SW 1271 (cell line): ENCODE data around the gene ANGEL1.

ENCODE experiments used
- DNase-seq, 2 experiments: peaks; one replicate each; lab custom pipeline; 2025; lab: John Stamatoyannopoulos, UW

The ANGEL1 gene

DNA sequence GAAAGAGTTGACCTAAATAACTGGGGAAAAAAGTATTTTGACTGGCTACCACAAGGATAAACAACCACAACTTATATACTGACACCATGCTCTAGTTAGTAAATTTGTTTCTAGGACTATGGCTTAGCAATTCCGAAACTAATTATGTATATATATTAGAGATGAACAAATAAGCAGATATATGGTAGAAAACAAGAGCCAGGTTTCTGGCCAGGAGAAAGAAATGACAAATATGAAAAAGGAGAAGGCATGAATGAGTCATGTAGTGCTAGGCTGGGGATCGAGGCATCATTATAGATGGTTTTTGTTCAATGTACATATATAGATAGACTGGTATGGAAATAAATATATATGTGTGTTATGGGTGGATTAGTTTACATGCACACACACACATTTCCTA lies 8.0 kb upstream of the ANGEL1 start:
- no peak for DNase-seq

DNA sequence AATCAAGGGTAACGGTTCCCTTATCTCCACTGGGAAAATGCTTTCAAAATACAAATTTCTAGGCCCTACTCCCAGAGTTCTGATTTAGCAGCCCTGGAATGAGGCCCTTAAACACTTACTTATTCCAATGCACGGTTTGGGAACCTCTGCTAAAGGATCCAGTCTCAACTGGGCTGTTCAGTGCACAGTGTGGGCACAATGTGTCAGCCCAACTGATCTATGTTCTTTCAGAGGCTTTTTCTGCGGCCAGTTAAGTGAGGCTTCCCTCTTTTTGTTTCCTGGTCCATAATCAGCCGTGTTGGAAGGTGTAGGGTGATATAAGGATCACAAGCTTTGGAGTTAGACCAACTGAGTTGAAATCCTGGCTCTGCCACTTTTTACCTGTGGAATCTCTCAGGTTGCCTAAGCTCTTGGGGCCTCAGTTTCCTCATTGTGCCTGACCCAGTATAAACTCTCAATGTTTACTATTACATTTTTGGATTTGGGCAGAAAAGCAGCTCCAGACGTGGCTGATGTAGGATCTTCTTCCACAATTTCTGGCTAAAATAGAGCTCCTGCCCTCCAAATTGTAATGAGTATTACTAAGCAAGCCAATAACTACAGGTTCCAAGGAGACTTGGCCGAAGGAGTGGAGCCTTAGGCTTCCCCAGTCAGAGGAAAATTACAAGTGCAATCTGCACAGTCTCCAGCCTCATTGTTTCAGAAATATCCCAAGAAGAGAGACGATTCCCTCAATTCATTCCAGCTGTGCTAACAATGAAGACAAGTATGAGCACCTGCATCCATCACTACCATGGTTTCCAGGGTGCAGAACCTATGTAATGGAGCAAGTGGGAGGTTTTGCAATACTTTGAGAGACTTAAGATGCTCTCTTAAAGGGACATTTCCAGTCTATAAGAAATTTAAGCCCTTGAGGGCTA lies 2.3 kb upstream of the ANGEL1 start:
- no peak for DNase-seq

DNA sequence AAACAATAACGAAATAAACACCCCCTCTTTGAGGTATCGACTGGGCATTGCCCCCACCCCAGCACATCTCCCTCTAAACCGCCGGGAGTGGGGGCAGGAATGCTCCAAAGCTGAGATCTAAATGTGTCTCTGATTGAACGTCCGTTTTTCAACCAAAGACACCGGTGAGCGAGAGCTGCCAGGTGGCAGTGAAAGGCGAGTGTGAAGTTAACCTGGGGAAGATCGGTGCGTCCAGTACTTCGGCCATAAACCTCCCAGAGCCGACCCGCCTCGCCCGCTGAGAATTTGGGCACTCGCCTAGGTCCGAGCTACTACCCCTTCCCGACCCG lies 625 bp downstream of the ANGEL1 start:
- DNase-seq = peak in 1 of 2 experiments; percentile 25

DNA sequence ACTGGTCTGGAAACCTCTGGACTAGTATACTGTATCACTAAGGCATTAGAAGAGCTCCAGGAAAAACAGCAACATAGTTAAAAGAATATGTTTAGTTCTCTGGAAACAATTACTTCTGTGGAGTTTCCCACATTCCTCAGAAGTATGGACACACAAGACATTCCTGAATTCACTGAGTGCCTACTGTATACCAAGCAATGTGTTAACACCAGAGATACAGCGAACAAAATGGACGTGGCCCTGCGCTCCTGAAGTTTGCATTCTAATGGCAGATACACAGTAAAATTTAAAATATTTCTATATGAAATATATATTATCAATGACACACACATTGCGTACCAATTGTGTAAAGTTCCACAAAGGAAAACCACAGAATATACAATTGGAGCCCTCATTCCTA lies 1.1 kb downstream of the ANGEL1 start:
- peak in 1 of 2 experiments; percentile 25 for DNase-seq

DNA sequence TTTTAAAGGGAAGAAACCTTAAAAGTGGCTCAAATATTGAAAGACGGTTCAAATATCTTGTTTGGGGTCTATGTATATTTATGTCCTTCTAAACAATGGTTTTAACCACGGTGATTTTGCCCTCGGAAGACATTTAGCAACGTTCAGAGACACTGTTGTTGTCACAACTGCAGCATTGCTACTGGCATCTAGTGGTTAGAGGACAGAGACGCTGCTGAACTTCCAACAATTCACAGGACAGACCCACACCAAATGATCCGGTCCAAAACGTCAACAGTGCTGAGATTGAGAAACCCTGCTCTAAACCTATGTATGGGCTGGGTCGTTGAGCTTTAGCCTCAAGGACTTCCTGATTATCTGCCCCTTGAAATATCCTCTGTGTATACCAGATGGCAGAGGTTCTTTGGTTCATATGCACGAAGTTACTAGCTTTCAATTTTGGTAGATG lies 1.7 kb downstream of the ANGEL1 start:
- peak in 1 of 2 experiments; percentile 31 for DNase-seq

DNA sequence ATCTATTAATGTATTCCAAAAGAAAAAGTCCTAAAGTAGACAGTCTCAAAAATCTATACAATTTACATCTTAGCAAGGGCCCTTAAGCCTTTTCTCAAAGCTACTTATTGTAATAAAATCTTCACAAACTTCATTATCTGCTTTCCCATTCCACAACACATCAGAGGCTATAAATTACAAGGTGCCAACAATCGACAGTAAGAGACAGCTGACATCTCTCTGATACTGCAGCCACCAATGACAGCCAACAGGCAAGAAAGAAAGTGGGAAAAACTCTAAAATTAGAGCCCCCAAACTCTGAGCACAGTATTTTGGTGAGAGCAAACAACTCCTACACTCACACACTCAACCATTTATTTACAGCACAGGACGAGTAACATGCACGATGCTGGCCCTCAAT lies 2.2 kb downstream of the ANGEL1 start:
- no peak for DNase-seq

DNA sequence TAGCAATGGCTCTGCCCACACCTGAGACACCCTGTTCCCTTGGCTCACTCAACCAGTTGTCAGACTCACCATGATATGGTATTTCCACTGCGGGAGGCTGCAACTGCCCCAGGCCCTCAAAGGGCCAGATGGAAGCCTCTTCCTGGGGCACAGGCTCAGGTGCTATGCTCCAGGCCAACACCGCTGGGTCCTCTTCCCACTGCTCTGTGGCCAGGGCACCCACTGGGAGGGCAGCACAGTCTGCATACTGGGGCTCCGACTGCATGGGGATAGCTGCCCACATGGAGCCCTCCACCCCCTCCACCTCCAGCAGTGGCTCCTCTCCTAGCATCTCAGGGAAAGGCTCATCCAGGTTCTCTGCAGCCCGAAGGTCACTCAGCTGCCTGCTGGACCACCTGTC lies 3.7 kb downstream of the ANGEL1 start:
- DNase-seq = no peak

DNA sequence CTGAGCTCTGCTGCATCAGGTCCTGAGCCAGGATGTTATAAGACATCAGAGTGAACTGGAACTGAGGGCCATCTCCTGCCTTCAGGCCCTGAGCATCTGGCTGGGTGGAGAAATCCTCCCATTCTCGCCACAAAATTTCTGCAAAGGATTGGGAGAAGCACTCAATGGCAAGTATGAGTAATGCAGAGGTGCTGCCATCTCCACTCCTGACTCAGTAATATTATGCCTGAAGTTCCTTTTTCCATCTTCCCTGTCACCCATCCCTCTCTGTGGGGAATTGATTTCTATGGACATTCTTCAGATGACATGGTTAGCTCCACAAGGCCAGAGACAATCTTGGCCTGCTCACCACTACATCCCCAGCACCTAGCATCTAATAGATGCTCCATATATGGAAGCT lies 4.7 kb downstream of the ANGEL1 start:
- DNase-seq = no peak

DNA sequence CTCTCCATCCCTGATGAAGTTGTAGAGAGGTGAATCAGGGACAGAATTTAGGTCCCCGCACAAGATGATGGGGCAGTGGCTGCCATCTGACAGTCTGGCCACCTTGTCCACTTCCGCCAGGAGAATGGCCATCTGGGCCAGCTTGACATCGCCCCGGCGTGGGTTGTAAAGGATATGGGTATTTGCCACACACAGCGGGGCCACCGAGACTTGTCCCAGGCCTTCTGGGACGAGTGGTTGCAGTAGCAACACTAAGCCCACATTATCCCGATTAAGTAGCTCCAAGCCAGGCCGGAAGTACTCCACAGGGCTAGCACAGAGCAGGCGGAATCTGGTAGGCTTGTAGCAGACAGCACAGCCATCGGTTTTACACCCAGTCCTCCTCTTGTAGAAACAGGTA lies 6.2 kb downstream of the ANGEL1 start:
- no peak for DNase-seq

DNA sequence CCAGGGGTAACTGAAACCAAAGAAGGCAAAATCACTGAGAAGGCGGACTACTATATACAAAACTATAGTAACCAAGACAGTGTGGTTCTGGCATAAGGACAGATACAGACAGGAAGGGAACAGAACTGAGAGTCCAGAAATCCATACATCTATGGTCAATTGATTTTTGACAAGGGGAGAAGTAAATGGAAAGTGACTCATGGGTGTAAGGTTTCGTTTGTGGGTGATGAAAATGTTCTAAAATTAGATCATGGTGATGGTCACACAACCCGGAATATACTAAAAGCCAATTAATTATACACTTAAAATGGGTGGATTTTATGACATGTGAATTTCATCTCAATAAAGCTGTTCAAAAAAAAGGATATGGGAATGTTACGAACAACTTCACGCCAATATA lies 18.7 kb downstream of the ANGEL1 start:
- DNase-seq = no peak

DNA sequence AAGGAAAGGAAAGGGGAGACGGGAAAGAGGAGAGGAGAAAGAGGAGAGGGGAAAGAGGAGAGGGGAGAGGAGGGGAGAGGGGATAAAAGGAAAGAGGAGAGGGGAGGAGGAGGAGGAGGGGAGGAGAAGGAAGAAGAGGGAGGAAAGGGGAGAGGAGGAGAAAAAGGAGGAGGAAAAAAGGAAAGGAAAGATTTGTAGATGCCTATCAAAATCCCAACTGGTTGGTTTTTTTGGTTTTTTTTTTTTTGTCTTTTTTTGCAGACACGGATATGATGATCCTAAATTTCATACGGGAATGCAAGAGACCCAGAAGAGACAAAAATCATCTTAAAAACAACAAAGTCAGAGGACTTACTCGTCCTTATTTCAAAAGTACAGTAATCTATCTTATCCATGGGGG lies 19.4 kb downstream of the ANGEL1 start:
- DNase-seq = no peak

DNA sequence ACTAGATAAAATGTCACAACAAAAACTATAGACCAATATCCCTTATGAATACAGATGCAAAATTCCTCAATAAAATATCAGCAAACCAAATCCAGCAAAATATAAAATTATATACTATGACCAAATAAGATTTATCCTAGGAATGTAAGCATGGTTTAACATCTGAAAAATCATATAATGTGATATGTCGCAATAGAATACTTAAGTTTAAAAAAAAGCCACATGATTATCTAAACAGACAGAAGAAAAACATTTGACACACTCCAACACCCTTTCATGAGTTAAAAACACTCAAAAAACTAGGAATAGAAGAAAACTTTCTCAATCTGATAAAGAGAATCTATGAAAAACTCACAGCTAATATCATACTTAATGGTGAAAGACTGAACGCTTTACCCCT lies 20.3 kb downstream of the ANGEL1 start:
- DNase-seq = no peak

DNA sequence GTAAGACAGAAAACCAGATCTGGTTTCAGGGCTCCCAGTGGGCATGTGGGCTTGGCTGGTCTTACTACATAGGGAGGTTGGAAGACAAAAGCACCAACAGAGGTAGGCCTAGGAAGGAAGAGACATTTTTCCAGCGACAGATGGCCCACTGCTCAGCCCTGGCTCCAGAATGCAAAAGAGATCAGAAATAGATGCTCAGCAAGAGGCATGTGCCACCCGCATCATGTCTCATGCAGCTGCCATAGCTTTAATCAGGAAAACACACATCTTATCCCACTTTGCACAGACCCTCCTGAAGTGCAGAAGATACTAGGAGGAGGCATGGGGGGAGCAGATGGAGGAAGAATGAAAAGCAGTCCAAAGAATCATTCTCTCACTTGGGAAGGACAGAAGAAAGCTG lies 26.1 kb downstream of the ANGEL1 start:
- DNase-seq = no peak

DNA sequence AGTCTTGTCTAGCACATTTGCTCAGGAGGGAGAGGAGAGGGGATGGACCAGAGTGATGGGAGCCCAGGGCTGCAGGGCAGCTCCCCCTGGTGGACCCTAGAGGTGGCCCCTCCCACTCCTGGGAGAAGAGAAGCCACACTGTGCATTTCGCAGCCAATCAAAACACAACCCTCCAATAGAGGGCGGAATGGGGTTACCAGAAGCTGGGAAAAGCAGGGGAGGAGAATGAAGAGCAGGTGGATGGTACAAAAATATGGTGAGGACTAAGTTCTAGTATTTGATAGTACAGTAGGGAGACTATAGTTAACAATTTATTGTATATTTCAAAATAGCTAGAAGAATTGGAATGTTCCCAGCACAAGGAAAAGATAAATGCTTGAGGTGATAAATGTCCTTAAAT lies 27.8 kb downstream of the ANGEL1 start:
- peak; percentile 42 to 74 for DNase-seq

DNA sequence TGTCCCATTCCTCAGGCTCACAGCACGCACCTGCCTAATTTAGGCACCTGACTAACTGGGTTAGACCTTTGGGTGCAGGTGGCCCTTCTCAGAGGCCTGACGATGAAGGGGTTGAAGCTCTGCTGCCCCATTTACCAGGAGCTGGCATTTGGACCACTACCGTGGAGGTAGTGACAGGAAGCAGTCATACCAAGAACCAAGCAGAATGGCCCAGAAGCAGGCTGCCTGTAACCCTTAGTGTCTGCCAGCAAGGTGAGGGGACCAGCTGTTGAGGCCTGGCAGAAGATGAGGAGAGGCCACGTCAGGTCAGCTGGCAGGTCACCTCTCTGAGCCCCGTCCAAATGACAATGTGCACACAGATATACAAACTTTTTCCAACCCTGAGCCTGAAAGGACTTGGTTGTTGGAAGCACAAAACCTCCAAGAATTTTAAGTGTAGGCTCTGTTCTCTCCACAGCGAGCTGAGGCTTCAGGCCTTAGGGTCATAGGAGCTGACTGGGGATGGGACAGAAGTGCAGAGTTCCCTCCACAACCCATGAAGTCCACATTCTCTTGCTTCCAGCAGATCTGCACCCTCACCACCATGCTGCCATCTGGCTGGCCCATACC lies 28.3 kb downstream of the ANGEL1 start:
- DNase-seq = no peak

DNA sequence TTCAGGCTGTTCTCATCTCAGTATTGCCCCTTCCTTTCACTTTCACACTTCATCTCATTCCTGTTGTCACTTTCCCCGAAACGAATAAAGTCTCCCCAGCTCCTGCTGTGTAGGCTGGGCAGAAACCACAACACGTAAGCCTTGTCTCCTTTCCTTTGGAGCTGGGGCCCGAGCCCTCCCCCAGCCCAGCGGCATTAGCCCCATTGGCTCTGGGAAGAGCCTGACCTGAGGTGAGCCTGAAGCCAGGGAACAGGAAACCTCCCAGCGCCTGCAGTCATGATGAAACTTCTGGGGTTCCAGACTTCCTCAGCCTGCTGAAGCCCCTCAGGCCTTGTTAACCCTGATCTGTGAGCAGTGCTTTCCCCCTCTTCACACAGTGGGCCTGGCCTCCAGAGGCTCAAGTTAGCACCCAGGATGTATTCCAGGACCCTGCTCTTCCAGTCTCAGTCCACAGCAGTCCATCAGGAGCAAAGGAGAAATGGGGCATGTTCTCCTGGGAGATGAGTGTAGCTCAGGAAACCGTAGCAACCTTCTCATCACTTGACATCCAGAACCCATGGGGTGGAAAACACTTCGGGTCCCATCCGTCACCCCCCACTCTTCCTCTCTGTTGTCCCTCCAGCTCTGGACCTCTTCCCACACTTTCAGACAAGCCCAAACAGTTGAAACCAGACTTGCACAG lies 29.7 kb downstream of the ANGEL1 start:
- no peak for DNase-seq

DNA sequence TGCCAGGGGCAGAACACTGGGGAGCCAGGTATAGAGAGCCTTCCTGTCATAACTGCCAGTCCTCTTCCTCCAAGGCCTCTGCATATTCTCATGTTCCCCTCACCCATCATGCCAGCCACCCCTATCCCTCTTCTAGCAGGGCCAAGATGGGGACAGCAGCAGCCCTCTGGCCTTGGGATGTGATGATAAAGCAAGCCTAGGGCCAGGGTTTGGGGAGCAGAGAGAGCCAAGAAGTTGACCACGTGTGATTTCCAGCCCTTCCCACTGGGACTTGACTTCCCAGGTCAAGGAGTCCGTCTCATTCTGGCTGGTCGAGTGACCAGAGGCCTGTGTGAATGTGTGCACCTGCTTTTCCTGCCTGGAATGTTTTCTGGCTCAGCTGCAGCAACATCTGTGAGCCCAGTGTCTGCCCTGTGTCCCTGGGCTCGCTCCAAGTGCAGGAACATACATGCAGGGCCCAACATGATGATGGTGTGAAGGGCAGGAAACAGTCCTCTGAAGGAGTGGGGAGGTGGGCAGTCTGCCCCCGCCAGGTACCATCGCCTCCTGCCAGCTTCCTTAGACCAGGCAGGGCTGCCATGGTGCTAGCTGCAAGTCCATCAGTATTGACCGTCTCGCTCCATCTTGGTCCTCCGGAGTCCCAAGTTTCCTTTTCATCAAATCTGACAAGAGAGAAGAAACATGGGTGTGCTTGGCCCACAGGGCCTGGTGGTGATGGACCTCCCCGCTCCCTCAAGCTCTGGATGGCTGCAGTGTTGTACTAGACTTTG lies 30.4 kb downstream of the ANGEL1 start:
- no peak for DNase-seq

DNA sequence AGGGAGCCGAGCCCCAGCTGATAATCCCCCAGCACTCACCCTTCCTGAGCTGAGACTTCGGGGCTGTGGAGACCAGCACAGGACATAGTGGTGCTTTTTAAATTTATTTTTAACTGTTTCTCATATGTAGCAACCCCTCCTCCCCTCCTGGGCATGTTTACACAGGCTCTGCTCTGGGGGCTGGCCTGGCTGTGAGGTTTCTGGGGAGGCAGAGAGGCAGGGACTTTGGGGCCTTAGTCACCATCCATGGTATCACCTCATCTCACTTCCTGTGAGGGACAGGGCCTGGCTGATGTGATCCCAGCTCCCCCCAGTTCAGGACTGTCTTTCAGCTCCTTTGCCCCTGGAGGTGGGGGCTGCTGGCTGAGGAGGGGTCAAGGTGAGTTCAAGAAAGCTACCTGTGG lies 31.0 kb downstream of the ANGEL1 start:
- no peak for DNase-seq

DNA sequence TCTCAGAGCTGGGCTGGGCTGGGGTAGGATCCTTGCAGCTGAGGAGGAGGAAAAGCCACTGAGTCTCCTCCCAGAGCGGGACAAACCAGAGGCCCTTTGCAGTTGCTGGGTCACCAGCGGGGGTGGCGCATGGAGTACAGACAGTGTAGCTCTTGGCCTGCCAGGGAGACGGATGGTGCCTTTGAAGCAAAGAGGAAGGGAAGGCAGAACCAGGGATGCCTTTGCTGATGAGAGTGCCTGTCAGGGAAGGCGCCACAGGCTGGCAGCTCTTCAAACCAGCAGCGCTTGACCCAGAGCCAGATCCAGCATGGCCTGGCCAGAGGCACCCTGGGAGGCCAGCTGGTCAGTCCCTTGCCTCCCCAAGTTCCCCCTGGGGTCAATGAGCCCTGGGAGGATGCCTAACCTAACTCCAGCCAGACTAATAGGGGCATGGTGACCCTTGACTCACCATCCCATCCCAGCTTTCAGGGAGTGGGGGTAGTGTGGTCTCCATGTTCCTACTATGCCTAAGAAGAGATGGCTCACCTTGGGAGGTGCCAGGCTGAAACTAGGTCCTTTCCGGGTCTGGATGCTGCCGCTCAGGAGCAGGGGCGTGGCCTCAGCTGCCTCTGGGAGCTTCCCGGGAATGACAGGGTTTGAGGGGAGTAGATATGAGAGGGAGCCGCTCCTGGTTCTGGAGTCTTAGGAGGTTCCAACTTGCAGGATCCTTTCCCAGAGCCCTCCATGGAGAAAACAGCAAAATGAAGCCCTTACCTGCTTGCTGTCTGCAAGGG lies 31.6 kb downstream of the ANGEL1 start:
- DNase-seq = no peak

DNA sequence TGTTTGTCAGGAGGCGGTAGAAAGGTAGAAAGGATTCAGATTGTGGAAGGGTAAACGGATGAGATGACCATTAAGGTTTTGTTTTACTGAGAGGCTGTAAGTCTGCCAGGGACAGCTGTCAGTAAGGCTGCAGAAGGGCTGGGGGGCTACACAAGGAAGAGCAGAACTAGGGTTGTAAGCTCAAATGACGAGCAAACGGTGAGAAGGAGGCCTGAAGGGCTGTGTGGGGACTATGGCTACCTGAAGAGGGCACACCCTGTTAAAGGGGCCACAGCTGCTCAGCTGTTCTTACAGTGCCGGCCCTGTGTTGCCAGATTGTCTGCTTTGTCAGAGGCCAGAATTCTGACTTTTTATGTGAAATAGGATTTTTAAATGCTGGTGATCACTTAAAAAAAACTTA lies 32.3 kb downstream of the ANGEL1 start:
- no peak for DNase-seq

DNA sequence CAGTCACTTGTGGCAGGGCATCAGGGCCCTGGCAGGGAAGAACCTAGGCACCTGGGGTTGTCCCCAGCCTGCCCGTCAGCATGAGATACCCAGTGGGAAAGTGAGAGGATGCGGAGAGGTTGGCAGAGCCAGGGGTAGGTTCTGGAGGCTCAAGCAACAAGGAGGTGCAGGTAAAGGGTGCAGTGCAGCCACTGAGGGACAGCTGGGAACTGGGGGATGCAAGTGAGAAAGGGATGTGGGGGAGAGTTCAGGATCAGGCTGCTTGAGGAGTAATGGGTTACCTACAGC lies 32.7 kb downstream of the ANGEL1 start:
- DNase-seq = no peak
